K562 treated with DMSO at 1 percent for 48 hours (cell line): ENCODE data around the gene NAPEPLD. TPM values are rescaled to one million over a fixed set of nuclear protein-coding genes. Genes with fewer than 3 reads are reported as not detected.

Source experiments
- total RNA-seq: library from RNA; unstranded; fragments of 300-600 nt; gene quantifications from 2 replicates; pipeline ENCODE4 v1.2.3, GENCODE V29; 2022; ENCODE audit warnings: low replicate concordance; ENCODE audit errors: extremely low read depth

Gene NAPEPLD
- not detected in 2 replicates for total RNA-seq

GRCh38 chr7:103148994-103149807 is at the start of gene NAPEPLD:
Gene NAPEPLD, minus strand, starts transcription at chr7:103149099. Its CDS starts 20,323 bp downstream, at chr7:103128776.

GRCh38 chr7:103074519-103075336 is 74.2 kb downstream of the NAPEPLD start, which contains the start of the genes ARMC10 and FBXL13:
Gene ARMC10, plus strand, starts transcription at chr7:103075140. Its CDS starts 133 bp downstream, at chr7:103075273.
Gene FBXL13, minus strand, starts transcription at chr7:103074796.

Other genes starting within 250 kb of the NAPEPLD start
- not detected in 2 replicates for gene LRRC17, start 236.1 kb downstream of the NAPEPLD start, total RNA-seq
- gene FBXL13, start 74.3 kb downstream of the NAPEPLD start, total RNA-seq: not detected in 2 replicates
- not detected in 2 replicates for gene ARMC10, start 74.0 kb downstream of the NAPEPLD start, total RNA-seq
- gene PMPCB, start 148.3 kb upstream of the NAPEPLD start, total RNA-seq: not detected in 2 replicates
- gene DNAJC2, start 195.7 kb upstream of the NAPEPLD start, total RNA-seq: not detected in 2 replicates
- gene PSMC2, start 198.5 kb upstream of the NAPEPLD start, total RNA-seq: not detected in 2 replicates